IMR-90 (cell line): ENCODE measurements around the gene KCNK3. TPM values are rescaled to one million over a fixed set of nuclear protein-coding genes. Genes with fewer than 3 reads are reported as not detected.

ENCODE experiments used
- ATAC-seq: fragments of 200-7000 bp; cut with Tn5 transposase; 2 replicates; pipeline ENCODE4 v1.9.1; 2020; ENCODE audit warnings: low read depth, mild to moderate bottlenecking, moderate library complexity
- BruUV-seq: library from RNA; stranded (reverse); fragments of 400-500 nt; replicated peaks from 2 replicates; lab custom pipeline; 2021; lab: Mats Ljungman, UMichigan
- CTCF ChIA-PET: fragments of 300-600 bp; formaldehyde crosslinking; extraction: SDS; loops from one replicate; lab custom pipeline; 2021; ENCODE audit warnings: antibody characterized with exemption; lab: Yijun Ruan, JAX
- POLR2A ChIA-PET: fragments of 300-600 bp; sonication (Branson Sonifier 250); formaldehyde crosslinking; loops from one replicate; lab custom pipeline; 2022; ENCODE audit warnings: antibody characterized with exemption; ENCODE audit not compliant: unreplicated experiment; lab: Charles Lee
- DNase-seq: peaks from one replicate; pipeline ENCODE4 v3.0.0; 2013
- H2AFZ ChIP-seq: replicated peaks from 2 replicates; pipeline ENCODE3; 2013; ENCODE audit warnings: low read length, mild to moderate bottlenecking; ENCODE audit not compliant: poor library complexity
- H2AK5ac ChIP-seq: 2 replicates; pipeline ENCODE4 v1.6.1; 2013; ENCODE audit warnings: low read depth, low read length, inconsistent platforms
- H2AK9ac ChIP-seq: replicated peaks from 2 replicates; pipeline ENCODE3; 2013; ENCODE audit warnings: mild to moderate bottlenecking, low read depth, low read length, moderate library complexity; ENCODE audit not compliant: poor library complexity
- H2BK120ac ChIP-seq: 2 replicates; pipeline ENCODE4 v1.6.1; 2013; ENCODE audit warnings: low read depth, low read length, inconsistent platforms
- H2BK15ac ChIP-seq: 3 replicates; pipeline ENCODE4 v1.6.1; 2013; ENCODE audit warnings: low read depth, low read length, inconsistent platforms
- H2BK20ac ChIP-seq: 2 replicates; pipeline ENCODE4 v1.6.1; 2013; ENCODE audit warnings: low read depth, mild to moderate bottlenecking, inconsistent platforms, low read length, moderate library complexity
- H2BK5ac ChIP-seq: 2 replicates; pipeline ENCODE4 v1.6.1; 2013; ENCODE audit warnings: mild to moderate bottlenecking, low read depth, low read length, inconsistent platforms; ENCODE audit not compliant: poor library complexity, severe bottlenecking
- H3K14ac ChIP-seq: replicated peaks from 2 replicates; pipeline ENCODE4 v1.6.1; 2013; ENCODE audit warnings: low read depth, low read length, inconsistent platforms
- H3K18ac ChIP-seq: 2 replicates; pipeline ENCODE4 v1.6.1; 2013; ENCODE audit warnings: low read depth, low read length, control low read depth
- H3K23ac ChIP-seq: 2 replicates; pipeline ENCODE4 v1.6.1; 2013; ENCODE audit warnings: low read depth, low read length, inconsistent platforms
- H3K27ac ChIP-seq: 2 replicates; pipeline ENCODE4 v1.5.1; 2013; ENCODE audit warnings: mild to moderate bottlenecking, control low read depth, low read length; ENCODE audit not compliant: insufficient read depth
- H3K27me3 ChIP-seq: 2 replicates; pipeline ENCODE4 v1.6.1; 2013; ENCODE audit warnings: low read length; ENCODE audit not compliant: control insufficient read depth, insufficient read depth
- H3K36me3 ChIP-seq: 2 replicates; pipeline ENCODE4 v1.6.1; 2013; ENCODE audit warnings: low read length, mixed read lengths; ENCODE audit not compliant: control insufficient read depth, insufficient read depth
- H3K4ac ChIP-seq: 2 replicates; pipeline ENCODE4 v1.6.1; 2013; ENCODE audit warnings: low read depth, low read length, inconsistent platforms
- H3K4me1 ChIP-seq: 2 replicates; pipeline ENCODE4 v1.6.1; 2013; ENCODE audit warnings: low read length, mixed read lengths; ENCODE audit not compliant: control insufficient read depth, insufficient read depth
- H3K4me2 ChIP-seq: 2 replicates; pipeline ENCODE4 v1.6.1; 2013; ENCODE audit warnings: low read depth, mild to moderate bottlenecking, control low read depth, low read length, moderate library complexity
- H3K4me3 ChIP-seq: 2 replicates; pipeline ENCODE4 v1.5.1; 2013; ENCODE audit warnings: low read depth, mild to moderate bottlenecking, control low read depth, low read length, moderate library complexity; ENCODE audit not compliant: insufficient read depth
- H3K56ac ChIP-seq: 2 replicates; pipeline ENCODE4 v1.6.1; 2013; ENCODE audit warnings: low read length, inconsistent platforms; ENCODE audit not compliant: insufficient read depth; ENCODE audit errors: extremely low read depth
- H3K79me1 ChIP-seq, 2 experiments: 2 replicates each; pipeline ENCODE4 v1.6.1; 2013; ENCODE audit warnings: low read length in 2 of 2, inconsistent platforms in 1 of 2, low read depth in 1 of 2
- H3K9ac ChIP-seq: 2 replicates; pipeline ENCODE4 v1.6.1; 2013; ENCODE audit warnings: low read depth, low read length, control low read depth
- H3K9me1 ChIP-seq: 2 replicates; pipeline ENCODE4 v1.6.1; 2013; ENCODE audit warnings: low read length, inconsistent platforms; ENCODE audit not compliant: insufficient read depth
- H3K9me3 ChIP-seq: 2 replicates; pipeline ENCODE4 v1.6.1; 2013; ENCODE audit warnings: low read length; ENCODE audit not compliant: control insufficient read depth, insufficient read depth
- H4K20me1 ChIP-seq: 2 replicates; pipeline ENCODE4 v1.6.1; 2013; ENCODE audit warnings: low read length, inconsistent platforms; ENCODE audit not compliant: insufficient read depth
- H4K5ac ChIP-seq: 2 replicates; pipeline ENCODE4 v1.6.1; 2013; ENCODE audit warnings: mild to moderate bottlenecking, low read depth, low read length, control low read depth
- H4K8ac ChIP-seq, 2 experiments: 2 replicates each; pipeline ENCODE4 v1.6.1; 2013; ENCODE audit warnings: low read depth in 2 of 2, low read length in 2 of 2, control low read depth in 1 of 2, inconsistent platforms in 1 of 2
- H4K91ac ChIP-seq: 2 replicates; pipeline ENCODE4 v1.6.1; 2013; ENCODE audit warnings: low read depth, low read length, inconsistent platforms; ENCODE audit not compliant: insufficient read depth
- BHLHE40 ChIP-seq: fragments of 150-350 bp; IDR thresholded peaks from 2 replicates; pipeline ENCODE4 v1.6.1; 2016; ENCODE audit warnings: mild to moderate bottlenecking, low read depth, low read length
- CEBPB ChIP-seq: IDR thresholded peaks from 2 replicates; pipeline ENCODE4 v1.6.1; 2012; ENCODE audit warnings: low read depth, low read length, improper control_type of control experiment
- CHD1 ChIP-seq: IDR thresholded peaks from 2 replicates; pipeline ENCODE4 v1.6.1; 2012; ENCODE audit warnings: low read depth, low read length, improper control_type of control experiment
- FOS ChIP-seq: fragments of 150-350 bp; IDR thresholded peaks from 2 replicates; pipeline ENCODE4 v1.6.1; 2016; ENCODE audit warnings: low read depth, low read length
- MAFK ChIP-seq: IDR thresholded peaks from 2 replicates; pipeline ENCODE4 v1.6.1; 2012; ENCODE audit warnings: low read depth, low read length, improper control_type of control experiment
- MAZ ChIP-seq: IDR thresholded peaks from 2 replicates; pipeline ENCODE4 v1.6.1; 2012; ENCODE audit warnings: low read depth, mild to moderate bottlenecking, low read length, improper control_type of control experiment, moderate library complexity, borderline replicate concordance
- MXI1 ChIP-seq: IDR thresholded peaks from 2 replicates; pipeline ENCODE4 v1.6.1; 2012; ENCODE audit warnings: low read depth, mild to moderate bottlenecking, low read length, moderate library complexity, borderline replicate concordance
- NFE2L2 ChIP-seq: fragments of 150-350 bp; IDR thresholded peaks from 2 replicates; pipeline ENCODE4 v1.6.1; 2016; ENCODE audit warnings: low read depth, mild to moderate bottlenecking, low read length
- RAD21 ChIP-seq: IDR thresholded peaks from 2 replicates; pipeline ENCODE4 v1.6.1; 2012; ENCODE audit warnings: low read length, improper control_type of control experiment
- RCOR1 ChIP-seq: IDR thresholded peaks from 2 replicates; pipeline ENCODE4 v1.6.1; 2012; ENCODE audit warnings: mild to moderate bottlenecking, low read length, improper control_type of control experiment; ENCODE audit not compliant: insufficient replicate concordance
- SMC3 ChIP-seq: fragments of 150-350 bp; IDR thresholded peaks from 2 replicates; pipeline ENCODE4 v1.6.1; 2016; ENCODE audit warnings: low read depth, mild to moderate bottlenecking, antibody characterized with exemption, low read length, moderate library complexity
- WGBS, 2 experiments: methylation state at CpG; one replicate each; pipeline versions ENCODE4 v1.1.5 to v1.1.7; 2013; ENCODE audit warnings: missing lambda C conversion rate in 2 of 2; ENCODE audit not compliant: insufficient read length in 1 of 2; ENCODE audit errors: extremely low coverage in 2 of 2; 5-methylcytosine and 5-hydroxymethylcytosine counted together
- dilution Hi-C: fragments of 300-500 bp; cut with HindIII; formaldehyde crosslinking; loops from one replicate; pipeline ENCODE4 v1.14.3; 2018; ENCODE audit warnings: low sequenced_read_pairs; ENCODE audit not compliant: unreplicated experiment
- in situ Hi-C: fragments of 300-500 bp; cut with MboI; formaldehyde crosslinking; loops from 3 replicates; pipeline ENCODE4 v1.14.3; 2019; ENCODE audit warnings: low sequenced_read_pairs, inconsistent platforms, mixed read lengths
- intact Hi-C: fragments of 100-400 bp; cut with micrococcal nuclease; formaldehyde crosslinking; loops from 2 replicates; pipeline ENCODE4 v1.10.0; 2022
- polyA plus RNA-seq, 3 experiments: library from polyadenylated mRNA; depleted of rRNA; stranded (reverse); fragments of >200 nt; gene quantifications; 2 replicates each; pipeline ENCODE4 v1.2.3, GENCODE V29; 2012; ENCODE audit warnings: low replicate concordance in 1 of 3
- total RNA-seq: library from RNA; depleted of rRNA; stranded (reverse); fragments of >200 nt; gene quantifications from 2 replicates; pipeline ENCODE4 v1.2.3, GENCODE V29; 2012
- TF ChIP-seq, protein P1 (sequence below): fragments of 150-350 bp; IDR thresholded peaks from 2 replicates; pipeline ENCODE4 v1.6.1; 2017; ENCODE audit warnings: mild to moderate bottlenecking, antibody characterized with exemption, low read length, low read depth
- TF ChIP-seq, protein P2 (sequence below): fragments of 150-350 bp; IDR thresholded peaks from 2 replicates; pipeline ENCODE4 v1.6.1; 2016; ENCODE audit warnings: low read depth, mild to moderate bottlenecking, low read length, moderate library complexity, borderline replicate concordance
- TF ChIP-seq, protein P3 (sequence below): conservative IDR thresholded peaks from 2 replicates; pipeline ENCODE4 v1.5.1; 2012; ENCODE audit warnings: mild to moderate bottlenecking, low read depth, low read length, improper control_type of control experiment

The KCNK3 gene
- total and polyA plus RNA-seq, 2 of the 4 experiments (the other 2 are of a cell fraction), result under 0.01 to 0.03 TPM

DNA sequence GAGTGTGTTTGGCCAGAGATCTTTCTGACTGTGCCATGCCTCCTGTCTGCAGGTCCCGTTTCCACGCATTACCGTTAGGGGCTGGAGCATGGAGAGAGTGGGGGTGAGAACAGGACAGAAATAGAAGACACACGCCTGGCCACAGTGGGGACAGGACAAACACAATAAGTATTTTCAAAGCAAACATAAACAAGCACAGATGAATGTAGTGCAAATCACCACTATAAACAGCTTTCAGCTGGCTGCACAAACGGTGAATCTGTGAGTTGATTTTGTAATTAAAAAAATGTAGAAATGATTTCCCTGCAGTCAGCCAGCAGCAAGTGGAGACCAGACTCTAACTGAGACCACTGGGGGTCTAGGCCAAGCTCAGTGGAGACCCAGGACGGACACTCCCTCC, 6.8 kb downstream of the KCNK3 start:
- H4K20me1 ChIP-seq, result no peaks in the 10 kb centered on the region; the same call in 1 of the 2 replicates
- H3K23ac ChIP-seq, result no peak overlapping the region
- no peak overlapping the region for H4K91ac ChIP-seq
- H3K9me3 ChIP-seq, result no peaks in the 10 kb centered on the region
- no peak overlapping the region for H3K9ac ChIP-seq
- no peak overlapping the region for H3K56ac ChIP-seq
- no peak overlapping the region for H3K4me3 ChIP-seq
- dilution Hi-C loops, result no loop called here
- H2BK120ac ChIP-seq, result no peak overlapping the region
- no peak overlapping the region for H3K4ac ChIP-seq
- no peaks in the 10 kb centered on the region; the same call in 1 of the 2 replicates for H3K9me1 ChIP-seq
- H3K27ac ChIP-seq, result no peak overlapping the region
- H3K18ac ChIP-seq, result no peak overlapping the region
- H3K4me2 ChIP-seq, result no peak overlapping the region
- TF ChIP-seq MAFK (no peak), FOS (no peak), NFE2L2 (no peak), RAD21 (no peak), CHD1 (no peak), RCOR1 (no peak), BHLHE40 (no peak), SMC3 (no peak), MAZ (no peak), MXI1 (no peak), CEBPB (no peak)
- TF ChIP-seq, protein P1, sequence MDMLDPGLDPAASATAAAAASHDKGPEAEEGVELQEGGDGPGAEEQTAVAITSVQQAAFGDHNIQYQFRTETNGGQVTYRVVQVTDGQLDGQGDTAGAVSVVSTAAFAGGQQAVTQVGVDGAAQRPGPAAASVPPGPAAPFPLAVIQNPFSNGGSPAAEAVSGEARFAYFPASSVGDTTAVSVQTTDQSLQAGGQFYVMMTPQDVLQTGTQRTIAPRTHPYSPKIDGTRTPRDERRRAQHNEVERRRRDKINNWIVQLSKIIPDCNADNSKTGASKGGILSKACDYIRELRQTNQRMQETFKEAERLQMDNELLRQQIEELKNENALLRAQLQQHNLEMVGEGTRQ, result no peak
- TF ChIP-seq, protein P2, sequence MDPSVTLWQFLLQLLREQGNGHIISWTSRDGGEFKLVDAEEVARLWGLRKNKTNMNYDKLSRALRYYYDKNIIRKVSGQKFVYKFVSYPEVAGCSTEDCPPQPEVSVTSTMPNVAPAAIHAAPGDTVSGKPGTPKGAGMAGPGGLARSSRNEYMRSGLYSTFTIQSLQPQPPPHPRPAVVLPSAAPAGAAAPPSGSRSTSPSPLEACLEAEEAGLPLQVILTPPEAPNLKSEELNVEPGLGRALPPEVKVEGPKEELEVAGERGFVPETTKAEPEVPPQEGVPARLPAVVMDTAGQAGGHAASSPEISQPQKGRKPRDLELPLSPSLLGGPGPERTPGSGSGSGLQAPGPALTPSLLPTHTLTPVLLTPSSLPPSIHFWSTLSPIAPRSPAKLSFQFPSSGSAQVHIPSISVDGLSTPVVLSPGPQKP, result no peak
- TF ChIP-seq, protein P3, sequence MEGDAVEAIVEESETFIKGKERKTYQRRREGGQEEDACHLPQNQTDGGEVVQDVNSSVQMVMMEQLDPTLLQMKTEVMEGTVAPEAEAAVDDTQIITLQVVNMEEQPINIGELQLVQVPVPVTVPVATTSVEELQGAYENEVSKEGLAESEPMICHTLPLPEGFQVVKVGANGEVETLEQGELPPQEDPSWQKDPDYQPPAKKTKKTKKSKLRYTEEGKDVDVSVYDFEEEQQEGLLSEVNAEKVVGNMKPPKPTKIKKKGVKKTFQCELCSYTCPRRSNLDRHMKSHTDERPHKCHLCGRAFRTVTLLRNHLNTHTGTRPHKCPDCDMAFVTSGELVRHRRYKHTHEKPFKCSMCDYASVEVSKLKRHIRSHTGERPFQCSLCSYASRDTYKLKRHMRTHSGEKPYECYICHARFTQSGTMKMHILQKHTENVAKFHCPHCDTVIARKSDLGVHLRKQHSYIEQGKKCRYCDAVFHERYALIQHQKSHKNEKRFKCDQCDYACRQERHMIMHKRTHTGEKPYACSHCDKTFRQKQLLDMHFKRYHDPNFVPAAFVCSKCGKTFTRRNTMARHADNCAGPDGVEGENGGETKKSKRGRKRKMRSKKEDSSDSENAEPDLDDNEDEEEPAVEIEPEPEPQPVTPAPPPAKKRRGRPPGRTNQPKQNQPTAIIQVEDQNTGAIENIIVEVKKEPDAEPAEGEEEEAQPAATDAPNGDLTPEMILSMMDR, result no peak
- H3K27me3 ChIP-seq, result peaks cover 42% of the 10 kb centered on the region
- no peak overlapping the region for H4K8ac ChIP-seq
- no peak overlapping the region for H3K14ac ChIP-seq
- DNase-seq, result no peak
- POLR2A ChIA-PET, result no interaction called here
- BruUV-seq, result no TSS peak
- no peak overlapping the region for H2AK5ac ChIP-seq
- ATAC-seq, result no peak
- no peak overlapping the region for H2BK5ac ChIP-seq
- H2AK9ac ChIP-seq, result no peak overlapping the region
- H2BK15ac ChIP-seq, result no peak overlapping the region
- CTCF ChIA-PET, result no interaction called here
- H2AFZ ChIP-seq, result no peak overlapping the region
- no peak overlapping the region for H2BK20ac ChIP-seq
- no peaks in the 10 kb centered on the region for H3K79me1 ChIP-seq
- H3K36me3 ChIP-seq, result no peaks in the 10 kb centered on the region
- no peaks in the 10 kb centered on the region for H3K4me1 ChIP-seq
- no peak overlapping the region for H4K5ac ChIP-seq
- no CpG with 5 or more reads among the region's 6 CpGs for WGBS, 2 experiments
- in situ Hi-C loops, result no loop called here
- intact Hi-C loops, result no loop called here
